Measurements from ENCODE around the gene NPAT.
"Not testable (repeated sequence)": the region's sequence is repeated elsewhere in the genome, so short reads cannot be mapped to it uniquely, and the experiment has no call there.

The NPAT gene

DNA sequence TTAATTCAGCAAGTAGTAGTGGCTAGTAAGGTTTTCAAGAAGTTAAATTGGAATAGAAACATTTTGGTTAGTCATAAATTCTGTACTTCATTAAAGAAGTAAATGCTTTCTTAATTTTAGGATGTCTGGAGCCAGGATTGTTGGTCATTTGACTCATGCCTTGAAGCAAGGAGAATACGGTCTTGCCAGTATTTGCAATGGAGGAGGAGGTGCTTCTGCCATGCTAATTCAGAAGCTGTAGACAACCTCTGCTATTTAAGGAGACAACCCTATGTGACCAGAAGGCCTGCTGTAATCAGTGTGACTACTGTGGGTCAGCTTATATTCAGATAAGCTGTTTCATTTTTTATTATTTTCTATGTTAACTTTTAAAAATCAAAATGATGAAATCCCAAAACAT is 75.3 kb downstream of the NPAT start:
- no peak for DNase-seq

DNA sequence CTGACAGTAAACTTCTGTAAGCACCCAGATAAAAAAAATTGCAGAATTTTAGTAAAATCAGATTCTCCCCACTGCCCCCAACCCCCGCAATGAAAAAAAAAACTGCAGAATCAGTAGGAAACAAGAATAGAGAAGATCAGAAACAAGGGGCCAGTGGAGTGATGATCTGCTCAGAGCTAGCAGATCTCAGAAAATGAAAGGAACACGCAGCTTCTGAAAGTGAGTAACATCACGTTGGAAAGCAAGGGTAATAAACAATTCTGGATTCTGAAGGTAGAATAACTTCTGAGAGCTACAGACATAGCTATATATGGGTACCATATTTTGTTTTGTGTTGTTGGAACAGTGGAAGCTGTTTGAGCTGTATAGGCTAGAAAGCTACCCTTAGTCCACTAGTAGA is 77.8 kb downstream of the NPAT start:
- DNase-seq: no peak

- DNase-seq: no peak
Observed at GRCh38 chr11:108142304-108142703, 80.1 kb downstream of the NPAT start.

- no peak for DNase-seq
Observed at GRCh38 chr11:108137212-108137611, 85.2 kb downstream of the NPAT start.

DNA sequence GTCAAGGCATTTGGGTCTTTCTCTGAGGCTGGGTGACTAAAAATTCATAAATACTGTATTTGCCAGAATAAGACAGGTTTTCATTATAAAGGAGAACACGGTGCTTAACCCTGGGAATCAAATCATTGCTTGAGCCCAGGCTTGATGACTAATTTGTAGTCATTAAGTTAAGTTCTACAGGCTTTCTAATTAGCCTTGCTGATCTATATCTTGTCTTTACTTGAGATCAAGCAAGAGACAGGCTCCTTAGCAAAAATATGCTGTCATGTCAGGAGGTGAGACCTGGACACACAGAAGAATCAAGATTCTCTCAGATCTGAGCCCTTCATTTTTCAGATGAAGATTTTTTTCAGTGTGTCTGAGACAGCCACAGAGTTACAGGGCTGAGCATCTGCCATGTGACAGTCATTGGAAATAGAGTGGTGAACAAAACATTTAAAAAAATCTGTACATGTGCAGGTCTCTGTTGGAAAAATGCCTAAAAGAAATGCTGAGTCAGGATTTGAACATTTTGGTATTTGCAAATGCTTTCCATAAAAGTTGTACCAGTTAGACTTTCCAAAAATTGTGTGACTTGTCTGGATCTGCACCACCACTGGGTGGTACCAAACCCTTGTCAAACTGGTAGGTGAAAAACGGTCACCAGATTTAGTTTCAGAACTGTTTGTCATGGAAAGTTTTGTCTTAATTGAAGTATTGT is 86.4 kb downstream of the NPAT start:
- no peak for DNase-seq

GRCh38 chr11:108132993-108133538 is 89.4 kb downstream of the NPAT start:
- DNase-seq: not testable (repeated sequence)

GRCh38 chr11:108131993-108132392 is 90.4 kb downstream of the NPAT start:
- DNase-seq: no peak

DNA sequence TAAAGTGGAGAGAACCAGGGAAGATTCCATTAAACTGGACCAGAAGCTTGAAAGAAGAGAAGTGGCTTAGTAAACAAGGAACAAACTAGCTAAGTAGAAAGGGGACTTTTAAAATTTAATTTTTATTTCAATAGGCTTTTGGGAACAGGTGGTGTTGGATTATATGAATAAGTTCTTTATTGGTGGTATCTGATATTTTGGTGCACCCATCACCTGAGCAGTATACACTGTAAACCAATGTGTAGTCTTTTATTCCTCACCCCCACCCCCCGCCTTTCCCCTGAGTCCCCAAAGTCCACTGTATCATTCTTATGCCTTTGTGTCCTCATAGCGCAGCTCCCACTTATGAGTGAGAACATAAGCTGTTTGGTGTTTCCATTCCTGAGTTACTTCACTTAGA is 93.7 kb downstream of the NPAT start:
- no peak for DNase-seq

DNA sequence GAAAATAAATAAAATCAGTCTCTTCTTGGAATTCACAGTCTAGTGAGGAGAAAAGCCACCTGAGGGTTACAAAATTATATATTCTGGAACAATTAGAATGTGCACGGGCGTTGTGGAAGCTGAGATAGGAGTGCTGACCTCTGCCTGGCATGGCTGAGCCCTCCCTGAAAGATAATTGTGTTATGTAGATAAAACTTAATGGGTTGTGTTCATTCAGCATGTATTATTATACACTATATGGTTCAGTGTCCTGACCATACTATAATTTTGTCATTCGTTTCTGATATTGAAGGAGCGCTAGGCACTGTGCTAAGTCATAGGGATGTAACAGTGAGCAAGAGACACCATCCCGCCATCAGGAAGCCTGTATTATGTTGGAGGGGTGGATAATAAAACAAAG is 97.3 kb downstream of the NPAT start:
- DNase-seq: no peak

DNA sequence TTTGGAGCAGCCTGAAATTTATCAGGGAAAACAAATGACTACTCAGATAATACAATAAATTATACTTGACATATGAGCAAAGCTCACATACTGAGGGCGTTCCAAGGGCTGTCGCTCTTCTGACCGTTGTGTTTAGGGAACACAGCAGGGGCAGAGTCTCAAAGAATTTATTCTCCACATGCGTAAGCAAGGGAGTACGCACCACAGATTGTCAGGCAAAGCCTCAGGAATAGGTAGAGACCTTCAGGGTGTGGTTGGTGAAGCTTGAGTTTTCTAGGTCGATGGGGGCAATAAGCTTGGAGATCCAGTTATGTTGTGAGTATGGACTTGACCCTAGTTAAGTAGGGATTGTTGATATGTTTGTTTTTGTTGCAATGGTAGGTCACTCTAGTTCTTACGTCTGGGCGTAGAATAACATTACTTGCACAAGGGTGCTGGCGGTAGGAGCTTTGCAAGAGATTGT is 100.2 kb downstream of the NPAT start:
- DNase-seq: no peak

DNA sequence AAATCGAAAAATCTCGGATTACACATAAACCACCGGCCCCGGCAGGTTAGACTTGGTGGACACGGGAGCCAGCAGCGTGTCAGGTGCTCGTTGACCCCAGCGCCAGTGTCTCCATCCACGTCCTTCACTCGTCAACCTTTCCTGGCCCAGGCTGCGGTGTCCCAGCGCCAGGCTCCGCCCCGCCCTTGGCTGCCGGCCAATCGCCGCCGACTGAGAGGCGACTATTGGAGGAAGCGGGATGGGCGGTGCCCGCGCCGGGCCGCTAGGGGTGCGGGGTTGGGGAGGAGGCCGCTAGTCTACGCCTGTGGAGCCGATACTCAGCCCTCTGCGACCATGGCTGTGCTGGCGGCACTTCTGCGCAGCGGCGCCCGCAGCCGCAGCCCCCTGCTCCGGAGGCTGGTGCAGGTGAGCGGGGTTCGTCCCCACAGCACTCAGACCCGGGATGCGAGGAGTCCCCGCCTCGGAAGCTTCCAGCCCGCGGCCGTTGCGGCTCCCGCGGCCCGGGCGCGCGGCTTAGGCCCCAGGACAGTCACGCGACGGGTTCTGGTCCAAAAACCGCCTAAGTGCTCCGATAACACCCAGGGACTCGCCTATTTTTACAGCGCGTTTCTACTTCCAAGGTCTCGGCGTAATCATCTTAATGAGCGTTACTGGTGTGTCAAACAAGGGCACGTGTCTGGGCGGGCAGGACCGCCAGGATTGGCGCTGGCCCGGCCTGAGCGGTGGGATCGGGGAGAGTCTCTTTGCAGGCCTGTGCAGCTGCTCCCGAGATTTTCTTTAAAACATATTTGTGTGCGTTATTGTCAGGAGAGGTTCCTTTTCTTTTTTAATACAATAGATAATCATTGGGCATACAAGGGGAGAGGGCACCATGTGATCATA is 100.9 kb downstream of the NPAT start, which contains the start of gene ACAT1:
ACAT1 (plus strand) TSS at position 294 of the 882 bp plus-strand sequence; CDS start at position 334, 40 bp downstream.
- peak; percentile 90 for DNase-seq

GRCh38 chr11:108120936-108121273 is 101.5 kb downstream of the NPAT start:
- not testable (repeated sequence) for DNase-seq

- DNase-seq: no peak
Observed at GRCh38 chr11:108117746-108118371, 104.6 kb downstream of the NPAT start.

DNA sequence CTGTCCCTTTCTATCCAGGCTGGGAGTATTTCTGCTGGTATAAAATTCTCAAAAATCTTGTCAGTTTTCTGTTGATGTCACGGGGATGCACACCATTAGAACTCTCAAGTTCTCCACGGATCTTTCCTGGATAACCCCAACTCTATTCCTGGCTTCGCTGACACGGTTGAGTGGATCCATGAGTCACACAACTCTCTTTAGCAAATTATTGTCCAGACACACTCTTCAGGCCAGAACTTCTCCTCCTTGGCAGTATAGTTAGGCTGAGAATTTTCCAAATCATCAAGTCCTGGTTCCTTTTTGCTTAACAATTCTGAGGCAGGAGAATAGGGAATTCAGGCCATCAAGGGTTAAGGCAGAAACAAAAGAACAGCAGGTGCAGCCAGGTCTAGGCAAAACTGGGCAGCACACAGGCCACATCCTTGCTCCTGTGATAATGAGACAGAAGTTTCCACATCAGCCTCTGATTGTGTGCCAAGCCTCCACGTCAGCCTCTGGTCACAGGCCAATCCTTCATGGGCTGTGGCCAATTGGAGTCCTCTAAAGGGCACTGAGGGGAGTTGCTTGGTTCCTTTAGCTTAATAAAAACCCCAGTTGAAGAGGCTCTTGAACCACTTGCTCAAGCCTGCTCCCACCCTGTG is 106.8 kb downstream of the NPAT start:
- no peak for DNase-seq

DNA sequence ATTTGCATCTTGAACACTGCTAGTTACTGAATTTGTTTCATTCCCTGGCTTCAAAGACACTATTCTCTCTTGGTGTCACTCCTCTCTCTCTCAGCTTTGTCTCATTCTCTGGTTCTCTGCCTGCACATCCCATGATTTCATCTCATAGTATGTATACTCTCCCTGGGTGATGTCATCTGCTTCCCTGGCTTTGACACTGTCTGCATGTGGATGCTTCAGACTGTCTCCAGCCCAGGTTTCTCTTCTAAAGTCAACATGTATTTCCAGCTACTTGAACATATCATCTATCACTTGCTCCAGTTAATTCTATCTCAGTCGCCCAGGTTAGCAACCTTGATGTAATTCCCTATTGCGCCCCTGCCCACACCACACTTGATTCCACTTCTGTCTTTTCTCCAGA is 110.4 kb downstream of the NPAT start:
- no peak for DNase-seq

DNA sequence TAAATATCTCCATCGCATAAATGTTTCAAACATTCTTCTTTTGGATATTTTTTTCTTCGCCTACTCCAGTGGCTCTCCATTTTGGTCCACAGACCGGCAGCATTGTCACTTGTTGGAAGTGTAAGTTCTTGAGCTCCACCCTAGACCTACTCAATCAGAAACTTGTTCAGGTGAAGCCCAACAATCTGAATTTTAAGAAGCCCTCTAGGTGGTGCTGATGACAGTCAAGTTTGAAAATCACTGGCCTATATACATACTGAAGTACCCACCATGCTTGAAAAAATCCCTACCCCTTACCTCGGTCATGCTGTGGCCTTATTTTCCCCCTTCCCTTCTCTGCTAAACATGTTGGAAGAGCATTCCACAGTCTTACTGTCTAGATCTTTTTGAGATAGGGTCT is 111.3 kb downstream of the NPAT start:
- no peak for DNase-seq
